Glutamatergic neuron (in vitro differentiated cells): ENCODE results near the gene RAPGEF5. TPM values are rescaled to one million over a fixed set of nuclear protein-coding genes. Genes with fewer than 3 reads are reported as not detected.

Experiments used
- DNase-seq: peaks from one replicate; pipeline ENCODE4 v3.0.0; 2022
- H3K27ac Mint-ChIP-seq: one replicate; pipeline ENCODE4 v1.8.0; 2020; ENCODE audit warnings: mild to moderate bottlenecking, mixed read lengths, inconsistent platforms; ENCODE audit not compliant: unreplicated experiment
- H3K27me3 Mint-ChIP-seq: one replicate; pipeline ENCODE4 v1.8.0; 2020; ENCODE audit warnings: mild to moderate bottlenecking, moderate library complexity, mixed read lengths, inconsistent platforms; ENCODE audit not compliant: unreplicated experiment
- H3K36me3 Mint-ChIP-seq: one replicate; pipeline ENCODE4 v1.8.0; 2020; ENCODE audit warnings: mild to moderate bottlenecking, mixed read lengths, inconsistent platforms; ENCODE audit not compliant: unreplicated experiment
- H3K4me1 Mint-ChIP-seq: one replicate; pipeline ENCODE4 v1.8.0; 2020; ENCODE audit warnings: mild to moderate bottlenecking, low read depth, mixed read lengths, inconsistent platforms; ENCODE audit not compliant: unreplicated experiment
- H3K4me3 Mint-ChIP-seq: one replicate; pipeline ENCODE4 v1.8.0; 2020; ENCODE audit warnings: mild to moderate bottlenecking, mixed read lengths, inconsistent platforms; ENCODE audit not compliant: unreplicated experiment
- H3K9me3 Mint-ChIP-seq: one replicate; pipeline ENCODE4 v1.8.0; 2020; ENCODE audit warnings: mild to moderate bottlenecking, moderate library complexity, mixed read lengths, inconsistent platforms; ENCODE audit not compliant: unreplicated experiment
- CTCF ChIP-seq: fragments of 200-600 bp; sonication (generic); IDR thresholded peaks from one replicate; pipeline ENCODE4 v1.5.0; 2021; ENCODE audit not compliant: partially characterized antibody, unreplicated experiment
- total RNA-seq: library from RNA; stranded (reverse); fragmentation: NEBNext Ultra II Directional; extraction: Animal tissue kit (Norgen Biotek cat#: 25700); gene quantifications from one replicate; pipeline ENCODE4 v1.2.1, GENCODE V29; 2021; ENCODE audit not compliant: unreplicated experiment

Gene RAPGEF5
- total RNA-seq, 1 donor from 2014 or later, result 169 TPM

GRCh38 chr7:22248111-22248809 lies 108.7 kb downstream of the RAPGEF5 start:
- H3K36me3 Mint-ChIP-seq, result peaks cover 15% of the 10 kb centered on the region
- H3K4me3 Mint-ChIP-seq, result no peak overlapping the region
- peaks cover 39% of the 10 kb centered on the region for H3K4me1 Mint-ChIP-seq
- no peak for DNase-seq
- no peak overlapping the region for H3K27ac Mint-ChIP-seq
- no peak for TF ChIP-seq CTCF
- H3K9me3 Mint-ChIP-seq, result peaks cover 2% of the 10 kb centered on the region
- peaks cover 3% of the 10 kb centered on the region for H3K27me3 Mint-ChIP-seq

GRCh38 chr7:22241805-22242390 lies 115.1 kb downstream of the RAPGEF5 start:
- no peak overlapping the region for H3K4me3 Mint-ChIP-seq
- no peaks in the 10 kb centered on the region for H3K4me1 Mint-ChIP-seq
- no peaks in the 10 kb centered on the region for H3K27me3 Mint-ChIP-seq
- H3K36me3 Mint-ChIP-seq, result peaks cover 15% of the 10 kb centered on the region
- no peak overlapping the region for H3K27ac Mint-ChIP-seq
- no peak for TF ChIP-seq CTCF
- no peak for DNase-seq
- H3K9me3 Mint-ChIP-seq, result peaks cover 2% of the 10 kb centered on the region

- H3K36me3 Mint-ChIP-seq, result peaks cover 7% of the 10 kb centered on the region
- TF ChIP-seq CTCF, result no peak
- DNase-seq, result no peak
- no peaks in the 10 kb centered on the region for H3K27me3 Mint-ChIP-seq
- no peak overlapping the region for H3K4me3 Mint-ChIP-seq
- H3K27ac Mint-ChIP-seq, result no peak overlapping the region
- no peaks in the 10 kb centered on the region for H3K4me1 Mint-ChIP-seq
- no peaks in the 10 kb centered on the region for H3K9me3 Mint-ChIP-seq
Measured at GRCh38 chr7:22240904-22241571, 115.9 kb downstream of the RAPGEF5 start.

GRCh38 chr7:22238354-22239311 lies 118.3 kb downstream of the RAPGEF5 start:
- no peak for DNase-seq
- Mint-ChIP-seq H3K36me3 (no peaks in the 10 kb centered on the region), H3K27ac (no peak overlapping the region), H3K9me3 (no peaks in the 10 kb centered on the region), H3K4me1 (peaks cover 4% of the 10 kb centered on the region), H3K27me3 (no peaks in the 10 kb centered on the region), H3K4me3 (no peak overlapping the region)
- TF ChIP-seq CTCF, result no peak
